EL (cell line): ENCODE measurements around the gene PEDS1.

Source experiments
- DNase-seq: peaks from one replicate; pipeline ENCODE4 v3.0.0-alpha.2; 2016

The PEDS1 gene

DNA sequence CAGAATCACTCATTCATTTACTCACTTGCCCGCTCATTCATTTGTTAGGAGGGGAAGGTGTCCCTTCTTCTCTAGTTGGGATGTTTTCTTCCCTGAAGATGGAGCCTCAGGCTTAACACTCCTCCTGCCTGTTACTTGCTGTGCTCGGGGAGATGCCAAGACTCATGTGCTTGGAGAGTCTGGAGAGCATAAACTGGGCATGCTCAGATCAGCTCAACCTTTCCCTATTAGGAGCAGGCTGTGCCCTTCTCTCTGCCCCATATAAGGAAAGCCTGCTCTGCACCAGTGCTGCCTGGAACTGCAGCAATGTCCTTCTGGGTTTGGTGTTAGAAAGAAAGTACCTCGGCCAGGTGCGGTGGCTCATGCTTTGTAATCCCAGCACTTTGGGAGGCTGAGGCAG is 22.5 kb downstream of the PEDS1 start:
- DNase-seq: peak; percentile 50

DNA sequence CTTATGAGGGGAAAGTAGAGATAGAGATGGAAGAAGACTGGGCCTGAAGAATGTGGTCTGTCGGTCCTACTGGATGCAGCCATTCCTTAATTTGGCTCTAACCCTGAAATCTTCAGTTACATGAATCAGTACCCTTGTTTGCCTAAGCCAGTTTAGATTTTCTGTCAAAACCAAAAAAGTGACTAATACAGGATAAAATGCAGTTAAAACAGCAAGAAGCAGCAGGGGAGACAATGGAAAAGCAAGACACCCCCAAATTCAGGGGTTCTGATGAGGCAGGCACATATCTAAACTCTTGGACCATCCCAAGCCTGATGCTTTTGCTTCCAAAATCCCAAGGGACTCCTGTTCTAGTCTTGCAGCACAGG is 23.2 kb downstream of the PEDS1 start:
- DNase-seq: no peak

DNA sequence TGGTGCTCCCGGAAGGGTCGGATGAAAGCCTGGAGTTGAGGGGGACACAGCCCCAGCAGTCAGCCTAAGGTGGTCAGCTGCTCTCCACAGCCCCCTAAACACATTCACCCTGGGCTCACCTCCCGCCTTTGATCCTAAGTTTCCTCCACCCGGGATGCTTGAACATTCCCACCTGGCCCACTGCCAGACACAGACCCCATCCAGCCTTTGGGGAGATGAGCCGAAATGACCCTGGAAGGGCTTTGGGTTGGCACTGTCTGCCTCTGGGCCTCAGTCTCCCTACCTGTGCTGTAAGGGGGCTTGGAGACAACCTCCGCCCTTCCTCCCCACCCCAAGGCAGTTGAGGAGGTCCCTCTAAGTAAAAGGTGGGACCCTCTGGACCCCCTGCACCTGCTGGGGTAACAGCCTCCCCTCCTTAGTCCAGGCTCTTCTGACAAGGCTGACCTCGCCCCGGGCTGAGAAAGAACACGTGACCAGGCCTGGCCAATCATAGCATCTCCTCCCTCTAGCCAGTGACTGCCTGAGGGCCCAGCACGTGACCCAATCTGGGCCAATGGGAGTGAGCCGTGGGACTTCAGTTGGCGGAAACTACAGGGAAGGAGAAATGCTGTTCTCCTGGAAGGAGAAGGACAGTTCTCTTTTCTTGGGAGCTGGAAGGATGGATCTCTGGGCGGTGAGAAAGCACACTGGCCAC is 23.7 kb downstream of the PEDS1 start:
- DNase-seq: no peak

DNA sequence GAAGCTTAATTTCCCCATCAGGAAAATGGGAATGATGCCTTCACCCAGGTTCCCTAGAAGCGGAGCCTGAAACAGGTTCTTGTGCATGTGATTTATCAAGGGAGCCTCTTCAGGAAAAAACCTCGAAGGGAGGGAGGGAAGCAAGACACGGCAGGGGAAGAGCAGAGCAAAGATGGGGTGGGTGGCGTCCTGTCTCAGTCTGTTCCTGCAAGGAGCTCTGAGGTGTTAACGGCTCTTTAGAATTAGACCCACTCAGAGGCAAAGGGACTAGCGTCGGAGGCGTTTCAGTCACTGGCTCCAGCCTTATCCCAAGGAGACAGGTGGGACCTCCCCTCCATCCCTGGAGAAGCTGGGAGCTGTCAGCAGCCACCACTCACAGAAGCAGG is 25.0 kb downstream of the PEDS1 start:
- no peak for DNase-seq

DNA sequence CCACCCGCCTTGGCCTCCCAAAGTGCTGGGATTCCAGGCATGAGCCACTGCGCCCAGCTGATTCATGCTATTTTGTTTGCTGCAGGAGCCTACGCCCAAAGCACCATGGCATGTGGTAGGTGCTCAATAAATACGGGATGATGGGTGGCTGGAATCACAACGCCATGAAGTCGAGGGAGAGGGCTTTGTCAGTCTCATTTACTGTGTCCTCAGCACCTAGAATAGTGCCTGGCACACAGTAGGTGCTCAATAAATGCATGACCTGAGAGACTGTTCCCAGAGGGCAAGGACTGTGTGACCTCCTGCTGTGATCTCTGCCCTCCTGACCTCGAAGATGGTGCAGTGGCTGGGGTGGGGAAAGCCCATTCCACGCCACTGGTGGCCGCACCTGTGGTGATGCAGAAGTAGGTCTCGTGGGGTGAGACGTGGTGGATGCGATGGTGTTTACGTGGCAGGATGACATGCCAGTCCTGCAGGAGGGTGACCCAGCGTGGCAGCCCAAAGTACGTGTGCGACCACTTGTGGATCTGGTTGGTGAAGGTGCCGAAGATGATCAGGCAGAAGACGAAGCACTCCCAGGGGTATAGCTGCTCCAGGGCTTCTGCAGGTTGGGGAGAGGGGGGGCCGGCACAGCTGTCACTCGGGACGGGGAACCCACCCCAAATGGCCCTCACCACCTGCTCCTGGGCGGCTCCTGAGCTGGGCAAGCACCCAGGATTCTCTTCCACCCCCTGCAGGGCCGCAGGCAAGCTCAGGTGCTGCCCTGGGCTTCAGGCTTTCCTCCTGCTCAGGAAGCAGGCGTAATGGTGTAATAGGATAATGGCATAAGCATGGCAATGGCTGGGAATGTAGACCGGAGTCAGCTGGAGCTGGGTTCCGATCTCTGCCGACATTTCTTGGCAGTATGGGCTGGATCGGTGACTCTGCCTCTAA is 25.7 kb downstream of the PEDS1 start:
- no peak for DNase-seq

DNA sequence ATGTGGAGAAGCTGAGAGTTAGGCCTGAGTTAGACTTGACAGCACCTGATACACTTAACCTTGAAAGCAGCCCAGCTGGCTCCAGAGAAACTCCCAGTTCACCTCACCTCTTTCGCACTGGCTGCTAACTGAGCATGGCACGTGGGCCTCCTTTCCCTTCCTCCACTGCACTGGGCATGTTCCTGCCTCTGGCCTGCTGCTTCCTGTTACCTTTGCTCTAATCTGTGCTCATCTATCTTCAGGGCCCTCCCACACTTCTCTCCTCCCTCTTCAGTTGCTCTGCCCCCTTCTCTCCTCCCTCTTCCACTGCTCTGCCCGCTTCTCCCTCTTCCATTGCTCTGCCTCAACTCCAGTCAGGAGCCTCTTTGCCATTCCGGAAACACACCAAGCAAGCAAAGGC is 26.9 kb downstream of the PEDS1 start:
- no peak for DNase-seq

DNA sequence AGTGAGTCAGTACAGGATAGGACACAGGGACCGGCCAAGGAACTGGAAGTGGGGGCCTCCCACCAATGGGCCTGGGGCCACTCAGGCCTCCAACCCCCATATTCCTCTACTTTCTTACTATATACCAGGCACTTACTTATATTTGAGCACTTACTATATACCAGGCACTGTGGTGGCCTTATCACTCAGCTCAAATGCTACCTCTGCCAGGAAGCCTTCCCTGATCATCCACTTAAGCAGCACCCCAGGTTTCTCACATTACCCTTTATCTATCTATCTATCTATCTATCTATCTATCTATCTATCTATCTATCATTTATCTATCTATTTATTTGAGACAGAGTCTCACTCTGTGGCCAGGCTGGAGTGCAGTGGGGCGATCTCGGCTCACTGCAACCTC is 28.2 kb downstream of the PEDS1 start:
- DNase-seq: no peak

DNA sequence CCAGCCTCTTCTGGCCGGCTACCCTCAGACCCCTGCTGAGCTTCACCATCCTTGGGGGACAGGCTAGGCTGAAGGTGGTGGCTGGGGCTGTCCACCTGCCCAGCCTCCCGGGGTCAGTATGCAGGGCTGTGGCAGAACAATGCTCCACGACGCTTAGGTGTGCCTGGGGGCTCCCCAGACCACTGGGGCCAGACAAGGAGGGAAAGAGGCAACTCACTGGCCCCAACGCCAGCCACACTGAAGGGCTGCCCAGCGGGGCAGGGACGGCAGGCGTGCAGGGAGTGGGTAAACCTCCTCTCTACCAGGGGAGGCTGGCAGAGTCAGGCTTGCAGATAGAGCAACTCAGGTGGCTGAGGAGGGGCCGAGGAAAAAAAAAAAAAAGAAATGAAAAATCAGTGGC is 29.0 kb downstream of the PEDS1 start:
- no peak for DNase-seq

DNA sequence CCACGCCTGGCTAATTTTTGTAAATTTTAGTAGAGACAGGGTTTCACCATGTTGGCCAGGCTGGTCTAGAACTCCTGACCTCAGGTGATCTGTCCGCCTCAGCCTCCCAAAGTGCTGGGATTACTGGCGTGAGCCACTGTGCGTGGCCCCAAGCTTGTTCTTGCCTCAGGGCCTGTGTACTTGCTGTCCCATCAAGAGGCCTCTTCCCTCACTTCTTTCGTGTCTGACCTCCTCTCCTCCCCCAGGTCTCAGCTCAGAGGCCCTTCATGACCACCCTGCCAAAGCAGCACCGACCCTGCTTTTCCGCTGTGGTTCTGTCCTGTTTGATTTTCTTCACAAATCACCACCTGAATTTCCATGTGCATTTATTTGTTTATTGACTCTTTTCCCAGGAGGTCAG is 30.1 kb downstream of the PEDS1 start:
- DNase-seq: no peak

DNA sequence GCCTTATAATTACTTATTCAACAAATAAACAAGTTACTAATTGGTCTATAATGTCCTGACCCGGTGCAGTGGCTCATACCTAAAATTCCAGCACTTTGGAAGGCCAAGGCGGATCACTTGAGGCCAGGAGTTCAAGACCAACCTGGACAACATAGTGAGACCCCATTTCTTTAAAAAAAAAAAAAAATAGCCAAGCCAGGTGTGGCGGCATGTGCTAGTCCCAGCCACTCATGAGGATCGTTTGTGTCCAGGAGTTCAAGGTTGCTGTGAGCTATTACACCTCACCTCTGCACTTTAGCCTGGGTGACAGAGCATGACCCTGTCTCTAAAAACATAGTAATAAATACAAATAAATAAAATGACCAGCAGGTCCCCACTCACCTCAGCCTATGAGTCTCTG is 30.8 kb downstream of the PEDS1 start:
- DNase-seq: no peak

DNA sequence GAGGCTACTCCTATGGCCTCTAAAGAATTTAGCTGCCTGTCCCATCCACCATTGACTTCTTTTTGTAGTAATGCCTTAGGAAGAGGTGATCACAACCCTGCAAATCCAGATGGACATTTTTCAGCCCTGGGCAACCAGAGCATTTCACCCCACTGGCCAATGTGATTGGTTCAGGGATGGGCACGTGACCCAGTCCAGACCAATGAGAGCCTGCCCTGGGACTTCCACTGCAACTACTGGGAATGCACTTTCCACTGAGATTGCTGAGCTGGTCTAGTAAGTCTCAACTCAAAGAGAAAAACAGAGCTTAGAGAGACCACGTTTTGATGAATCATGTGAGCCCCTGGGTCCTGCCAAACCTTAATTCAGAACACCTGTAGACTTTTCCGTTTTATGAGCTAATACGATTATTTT is 31.7 kb downstream of the PEDS1 start:
- DNase-seq: peak; percentile 58

DNA sequence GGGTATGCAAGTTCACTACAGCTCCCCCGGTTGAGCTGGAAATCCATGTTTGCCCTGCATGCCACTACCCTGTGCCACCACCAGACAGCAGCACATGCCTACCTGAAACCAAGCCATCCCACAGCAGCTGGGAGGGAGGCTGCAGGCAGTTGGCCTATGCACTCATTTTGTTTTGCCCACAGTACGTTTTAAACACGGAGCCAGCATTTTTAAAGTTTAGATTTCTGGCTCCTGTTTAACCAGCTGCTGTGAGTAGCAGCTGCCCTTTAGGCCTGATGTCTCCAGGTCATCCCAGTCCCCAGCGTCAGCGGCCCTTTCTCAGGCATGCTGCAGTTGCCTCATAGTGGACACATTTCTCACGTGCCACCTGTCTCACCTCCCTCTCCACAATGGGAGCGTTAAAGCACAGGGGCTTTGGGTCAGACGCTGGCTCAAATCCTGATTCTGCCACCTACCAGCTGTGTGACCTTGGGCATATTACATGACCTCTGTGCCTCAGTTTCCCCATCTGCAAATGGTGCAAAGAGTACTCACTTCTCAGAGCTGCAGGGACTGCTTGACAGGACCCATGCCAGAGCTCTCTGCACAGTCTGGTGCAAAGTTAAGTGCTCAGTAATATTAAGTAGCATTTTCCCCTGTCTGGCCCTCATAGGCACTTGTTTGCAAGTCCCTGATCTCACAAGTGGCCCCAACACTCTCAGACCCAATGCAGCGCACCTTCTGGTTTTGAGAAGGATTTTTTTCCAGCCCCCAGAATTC is 32.4 kb downstream of the PEDS1 start:
- DNase-seq: peak; percentile 62

DNA sequence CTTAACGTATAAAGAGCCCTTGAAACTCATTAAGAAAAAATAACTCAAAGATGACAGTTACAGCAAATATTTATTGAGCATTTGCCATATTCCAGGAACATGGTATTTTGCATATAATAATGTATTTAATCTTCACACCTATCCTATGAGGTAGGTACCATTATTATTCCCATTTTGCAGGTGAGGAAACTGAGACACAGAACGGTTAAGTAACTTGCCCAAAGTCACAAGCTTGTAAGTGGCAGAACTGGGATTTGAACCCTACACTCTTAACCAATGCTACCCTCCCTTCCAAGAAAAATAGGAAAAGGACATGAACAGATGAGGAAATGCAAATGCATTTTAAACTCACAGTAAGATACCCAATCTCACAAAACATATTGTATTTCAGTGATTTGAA is 35.3 kb downstream of the PEDS1 start:
- DNase-seq: no peak

DNA sequence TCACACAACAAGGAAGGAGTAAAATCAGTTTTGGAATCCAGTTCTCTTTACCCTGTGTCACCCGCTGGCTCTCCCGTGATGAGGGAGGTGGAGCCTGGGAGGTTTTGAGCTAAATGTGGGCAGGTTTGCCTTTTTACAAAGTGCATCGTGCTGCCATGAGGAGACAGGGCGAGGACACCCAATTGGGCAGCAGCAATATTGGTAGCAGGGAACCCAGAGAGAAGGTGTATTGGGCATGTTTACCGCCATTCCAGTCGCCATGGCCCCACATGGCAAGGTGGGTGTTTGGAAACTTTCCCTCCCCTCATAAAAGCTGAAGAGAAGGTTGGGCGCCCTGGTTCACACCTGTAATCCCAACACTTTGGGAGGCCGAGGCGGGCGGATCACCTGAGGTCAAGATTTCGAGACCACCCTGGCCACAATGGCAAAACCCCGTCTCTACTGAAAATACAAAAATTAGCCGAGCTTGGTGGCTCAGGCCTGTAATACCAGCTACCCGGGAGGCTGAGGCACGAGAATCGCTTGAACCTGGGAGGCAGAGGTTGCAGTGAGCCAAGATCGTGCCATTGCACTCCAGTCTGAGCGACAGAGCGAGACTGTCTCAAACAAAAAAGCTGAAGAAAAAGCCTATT is 37.0 kb downstream of the PEDS1 start:
- DNase-seq: no peak

DNA sequence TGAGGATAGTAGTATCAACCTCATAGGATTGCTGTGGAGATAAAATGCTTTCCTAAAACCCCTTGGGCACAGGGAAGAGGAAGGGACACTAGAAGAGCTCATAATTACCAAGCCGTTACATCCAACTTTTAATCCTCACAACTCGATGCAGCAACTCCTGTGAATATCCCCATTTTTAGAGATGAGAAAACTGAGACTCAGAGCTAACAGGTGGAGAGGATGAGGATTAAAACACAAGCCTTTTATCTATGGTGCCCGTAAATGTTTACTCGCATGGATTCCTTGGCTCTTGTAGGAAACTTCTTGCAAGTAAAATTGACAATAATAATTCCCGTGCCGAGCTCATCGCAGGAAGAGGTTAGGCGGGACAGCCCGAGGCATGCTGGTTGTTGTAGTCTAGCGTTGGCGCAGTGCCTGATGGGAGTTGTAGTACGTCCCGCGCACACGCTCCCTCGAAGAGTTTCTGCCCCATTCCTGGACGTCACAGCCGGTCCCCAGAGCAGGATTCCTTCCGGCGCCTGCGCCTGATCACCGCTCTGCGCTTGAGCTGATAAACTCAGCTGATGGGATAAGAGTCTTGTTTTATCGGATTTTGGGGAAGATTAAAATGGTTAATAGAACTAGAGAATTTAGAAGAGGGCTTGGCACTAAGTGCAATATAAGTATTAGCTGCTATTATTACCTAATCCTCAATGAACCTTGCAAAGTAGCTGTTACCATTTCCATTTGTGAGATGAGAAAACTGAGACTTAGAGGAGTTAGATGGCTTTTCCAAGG is 37.7 kb downstream of the PEDS1 start:
- peak; percentile 97 for DNase-seq

DNA sequence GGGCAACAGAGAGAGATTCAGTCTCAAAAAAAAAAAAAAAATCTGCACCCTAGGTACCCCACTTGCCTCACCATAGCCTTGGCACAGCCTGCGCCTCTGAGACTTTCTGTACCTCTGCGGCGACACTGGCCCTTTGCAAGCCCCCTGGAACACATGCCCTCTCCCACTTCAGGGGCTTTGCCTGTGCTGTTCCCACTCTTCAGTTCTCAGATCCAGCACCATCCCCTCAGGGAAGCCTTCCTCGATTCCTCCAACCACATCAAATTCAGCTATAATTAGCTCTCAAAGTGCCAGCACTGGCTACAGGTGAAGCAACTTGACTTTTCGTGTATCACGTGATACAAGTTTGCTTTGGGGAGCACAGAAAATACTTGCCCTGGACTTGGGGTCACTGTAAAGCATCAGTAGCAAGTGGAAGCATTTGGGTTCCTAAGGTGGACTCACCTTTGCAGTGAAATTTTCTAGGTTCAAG is 38.4 kb downstream of the PEDS1 start:
- no peak for DNase-seq

DNA sequence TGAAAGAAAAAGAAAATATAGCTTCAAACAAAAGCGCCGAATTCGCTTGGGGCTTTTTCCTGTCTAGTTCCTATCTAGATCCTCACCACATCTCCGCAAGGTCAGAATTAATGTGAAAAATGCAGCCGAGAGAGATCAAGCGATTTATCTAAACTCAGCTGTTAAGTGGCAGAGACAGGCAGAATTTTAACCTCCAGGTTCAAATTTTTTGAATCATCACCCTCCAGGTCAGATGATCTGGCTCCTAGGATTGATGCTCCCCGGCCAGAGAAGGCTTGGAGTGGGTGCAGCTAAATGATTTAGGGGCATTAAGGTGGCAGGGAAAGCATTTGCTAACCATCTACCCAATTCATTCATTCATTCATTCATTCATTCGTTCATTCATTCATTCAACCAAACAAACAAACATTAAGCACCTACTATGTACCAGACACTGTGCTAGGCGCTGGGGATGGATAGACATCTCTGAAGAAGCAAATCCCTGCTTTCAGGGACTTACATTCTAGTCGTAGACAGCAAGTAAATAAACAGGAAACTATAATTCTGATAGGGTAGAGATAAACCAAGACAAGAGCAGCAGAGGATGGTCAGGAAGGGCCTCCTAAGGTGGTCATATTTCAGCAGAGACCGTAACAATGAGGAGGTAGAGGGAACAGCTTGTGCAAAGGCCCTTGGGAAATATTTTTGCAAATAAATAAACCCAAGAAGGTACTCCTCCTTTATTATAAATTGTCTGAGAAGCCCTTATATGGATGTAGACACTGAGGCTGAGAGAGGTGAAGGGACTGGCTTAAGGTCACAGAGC is 39.9 kb downstream of the PEDS1 start:
- no peak for DNase-seq

DNA sequence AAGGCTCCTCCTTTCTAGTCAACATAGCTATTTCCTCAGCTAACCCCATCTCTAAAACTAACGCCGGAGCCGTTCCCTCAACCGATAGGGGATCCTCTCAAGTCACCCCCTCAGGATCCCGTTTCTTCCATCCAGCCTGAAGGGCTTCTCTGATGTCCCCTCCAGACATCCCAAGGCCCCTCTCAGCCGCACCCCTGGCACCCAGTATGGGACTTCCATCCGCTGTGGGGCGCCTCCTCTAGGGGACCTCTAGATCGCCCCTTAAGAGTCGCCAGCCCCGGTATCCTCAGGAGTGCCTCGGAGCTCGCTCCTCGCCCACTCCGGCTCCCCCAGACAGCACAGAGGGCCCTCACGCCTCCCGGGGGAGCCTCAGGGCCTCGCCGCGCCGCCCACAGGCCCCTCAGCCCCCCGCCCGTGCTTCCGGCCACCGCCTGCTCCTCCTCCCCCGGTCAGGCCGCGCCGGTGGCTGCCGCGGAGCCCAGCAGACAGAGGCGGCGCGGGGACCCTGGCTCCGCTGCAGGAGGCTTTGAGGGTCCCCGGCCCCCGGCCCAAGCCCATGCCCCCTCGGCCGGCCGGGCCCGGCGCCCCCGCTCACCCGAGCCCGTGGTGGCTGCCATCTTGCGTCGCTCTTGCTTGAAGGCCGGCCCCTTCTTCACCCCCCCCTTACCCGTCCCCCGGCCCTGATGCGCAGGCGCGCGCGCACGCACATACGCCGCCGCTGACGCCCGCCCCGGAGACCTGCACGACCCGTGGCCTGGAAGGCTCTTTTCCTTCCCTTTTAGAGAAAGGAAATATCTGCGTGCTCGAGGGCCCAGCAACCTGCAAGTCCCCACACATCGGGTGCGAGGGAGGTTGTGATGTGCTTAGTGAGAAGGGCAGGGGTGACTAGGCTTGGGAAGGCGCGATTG is 40.8 kb downstream of the PEDS1 start, which contains the start of gene UBE2V1:
UBE2V1 (minus strand) TSS at position 639 of the 908 bp plus-strand sequence; CDS start at position 617, 22 bp downstream.
- DNase-seq: peak; percentile 87

DNA sequence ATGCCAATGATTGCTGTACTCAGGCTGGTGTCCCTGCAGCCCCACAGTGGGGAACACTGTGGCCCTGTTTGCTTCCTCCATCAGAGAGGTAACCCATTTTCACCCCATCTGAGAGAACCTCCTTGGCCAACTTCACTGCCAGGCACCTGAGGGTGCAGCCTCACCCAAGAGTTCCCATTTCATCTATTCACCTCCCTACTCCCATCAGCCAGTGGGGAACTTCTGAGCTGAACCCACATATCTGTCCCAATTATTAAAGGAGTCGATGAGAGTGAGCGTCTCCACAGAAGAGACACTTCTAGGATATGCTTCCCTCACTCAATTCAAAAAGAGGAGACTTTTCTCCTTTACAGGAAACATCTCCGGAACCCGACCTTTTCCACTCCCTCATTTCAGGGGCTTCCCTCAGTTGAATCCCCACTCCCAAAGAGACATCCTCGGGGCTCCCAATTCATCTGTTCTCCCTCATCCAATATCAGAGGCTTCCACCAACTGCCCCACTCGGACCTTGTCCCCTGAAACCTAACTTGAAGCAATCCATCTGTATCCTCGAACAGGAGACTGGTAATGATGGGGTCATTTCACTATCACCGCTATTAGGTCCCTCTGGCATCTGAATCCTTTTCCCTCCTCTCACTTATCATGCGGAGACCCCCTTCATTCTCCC is 41.6 kb downstream of the PEDS1 start:
- peak; percentile 8 for DNase-seq
